A549 (cell line): ENCODE results near the gene NCAPD3. TPM values are rescaled to one million over a fixed set of nuclear protein-coding genes. Genes with fewer than 3 reads are reported as not detected.

ENCODE experiments used
- ATAC-seq, 2 experiments: fragments of 200-7000 bp in 1 of 2; fragments of >200 bp in 1 of 2; cut with Nextera tagmentation in 1 of 2; cut with Tn5 transposase in 1 of 2; 3 replicates each; pipeline versions ENCODE4 v1.8.0 to v1.9.1; 2018 to 2020; ENCODE audit warnings: mild to moderate bottlenecking in 1 of 2, moderate library complexity in 1 of 2
- CTCF ChIA-PET: fragments of 300-600 bp; sonication (Branson Sonifier 250); formaldehyde crosslinking; extraction: SDS; loops from one replicate; lab custom pipeline; 2021; ENCODE audit warnings: antibody characterized with exemption, inconsistent platforms; lab: Yijun Ruan, JAX
- POLR2A ChIA-PET: fragments of 350-600 bp; formaldehyde crosslinking; extraction: SDS; loops from one replicate; lab custom pipeline; 2021; ENCODE audit warnings: antibody characterized with exemption, inconsistent platforms; lab: Yijun Ruan, JAX
- DNase-seq, 2 experiments: peaks; one replicate each; pipeline versions ENCODE4 v3.0.0 to v3.0.0-alpha.2; 2011 to 2016; ENCODE audit warnings: low read depth in 1 of 2, low spot score in 1 of 2
- FAIRE-seq: peaks from 2 replicates; lab custom pipeline; 2011; peaks lifted over from hg19 to GRCh38; lab: Jason Lieb, UNC
- H3K27ac ChIP-seq, 2 experiments: fragments of >200 bp; sonication (Bioruptor Twin); formaldehyde crosslinking; 3 replicates each; pipeline ENCODE4 v1.5.1; 2016 to 2017
- H3K4me1 ChIP-seq: fragments of >200 bp; sonication (Bioruptor Twin); formaldehyde crosslinking; 3 replicates; pipeline ENCODE4 v1.6.1; 2016
- H3K4me2 ChIP-seq: fragments of >200 bp; sonication (Bioruptor Twin); formaldehyde crosslinking; 3 replicates; pipeline ENCODE4 v1.6.1; 2016
- H3K4me3 ChIP-seq: fragments of >200 bp; sonication (Bioruptor Twin); formaldehyde crosslinking; 3 replicates; pipeline ENCODE4 v1.5.1; 2016
- H3K9me3 ChIP-seq: fragments of >200 bp; sonication (Bioruptor Twin); formaldehyde crosslinking; 3 replicates; pipeline ENCODE4 v1.6.1; 2016
- BHLHE40 ChIP-seq: IDR thresholded peaks from 2 replicates; pipeline ENCODE4 v1.6.1; 2012; ENCODE audit warnings: low read depth, low read length, inconsistent platforms
- CBX8 ChIP-seq: fragments of 200-600 bp; sonication (generic); IDR thresholded peaks from 2 replicates; pipeline ENCODE4 v1.6.1; 2016
- CEBPB ChIP-seq, 2 experiments: fragments of >200 bp in 1 of 2; sonication (Bioruptor Twin) in 1 of 2; formaldehyde crosslinking in 1 of 2; IDR thresholded peaks; 2 replicates each; pipeline ENCODE4 v1.6.1; 2012 to 2016
- CHD2 ChIP-seq: fragments of 150-350 bp; IDR thresholded peaks from 2 replicates; pipeline ENCODE4 v1.6.1; 2014; ENCODE audit warnings: low read length; ENCODE audit not compliant: partially characterized antibody
- EHMT2 ChIP-seq: fragments of 200-600 bp; sonication (generic); IDR thresholded peaks from 2 replicates; pipeline ENCODE4 v1.6.1; 2016; ENCODE audit warnings: antibody characterized with exemption, low read depth, mild to moderate bottlenecking, moderate library complexity
- EP300 ChIP-seq, 2 experiments: fragments of >200 bp; sonication (Bioruptor Twin); formaldehyde crosslinking; IDR thresholded peaks; 2 replicates in 1 of 2; 3 replicates in 1 of 2; pipeline ENCODE4 v1.6.1; 2016 to 2017
- HDAC2 ChIP-seq: fragments of 200-600 bp; sonication (generic); IDR thresholded peaks from 2 replicates; pipeline ENCODE4 v1.6.1; 2016
- HOXB13 ChIP-seq: fragments of 250-450 bp; sonication (Bioruptor Pico); IDR thresholded peaks from 2 replicates; pipeline ENCODE4 v1.5.0; 2020; ENCODE audit warnings: low read depth, mild to moderate bottlenecking, moderate library complexity
- HOXB5 ChIP-seq: fragments of 250-450 bp; sonication (Bioruptor Pico); IDR thresholded peaks from 2 replicates; pipeline ENCODE4 v1.5.0; 2020; ENCODE audit warnings: mild to moderate bottlenecking, moderate library complexity
- JUN ChIP-seq, 2 experiments: fragments of >200 bp; sonication (Bioruptor Twin); formaldehyde crosslinking; IDR thresholded peaks; 2 replicates in 1 of 2; 3 replicates in 1 of 2; pipeline ENCODE4 v1.6.1; 2016 to 2017
- JUNB ChIP-seq: fragments of >200 bp; sonication (Bioruptor Twin); formaldehyde crosslinking; IDR thresholded peaks from 2 replicates; pipeline ENCODE4 v1.6.1; 2016
- KDM1A ChIP-seq: fragments of 200-600 bp; sonication (generic); IDR thresholded peaks from 2 replicates; pipeline ENCODE4 v1.6.1; 2016; ENCODE audit warnings: low read depth, mild to moderate bottlenecking
- MYC ChIP-seq: IDR thresholded peaks from 2 replicates; pipeline ENCODE4 v1.6.1; 2012; ENCODE audit warnings: mild to moderate bottlenecking, inconsistent platforms, low read length, improper control_type of control experiment, borderline replicate concordance
- NFE2L2 ChIP-seq: fragments of 150-350 bp; conservative IDR thresholded peaks from 2 replicates; pipeline ENCODE4 v1.6.1; 2014; ENCODE audit warnings: low read length
- NR3C1 ChIP-seq: fragments of >200 bp; sonication (Bioruptor Twin); formaldehyde crosslinking; IDR thresholded peaks from 3 replicates; pipeline ENCODE4 v1.6.1; 2017
- POLR2AphosphoS2 ChIP-seq: conservative IDR thresholded peaks from 2 replicates; pipeline ENCODE4 v1.6.1; 2012; ENCODE audit warnings: low read length, improper control_type of control experiment, inconsistent platforms
- RARB ChIP-seq: fragments of 250-450 bp; sonication (Bioruptor Pico); IDR thresholded peaks from 2 replicates; pipeline ENCODE4 v1.8.0; 2021; ENCODE audit warnings: mild to moderate bottlenecking, moderate library complexity
- RCOR1 ChIP-seq: fragments of 150-350 bp; IDR thresholded peaks from 2 replicates; pipeline ENCODE4 v1.6.1; 2014; ENCODE audit warnings: antibody characterized with exemption, low read length, low read depth
- RFX5 ChIP-seq: fragments of 450-650 bp; IDR thresholded peaks from 2 replicates; pipeline ENCODE4 v1.7.1; 2014; ENCODE audit warnings: antibody characterized with exemption, mild to moderate bottlenecking, moderate library complexity
- TFCP2L1 ChIP-seq: fragments of 250-450 bp; sonication (Bioruptor Pico); IDR thresholded peaks from 2 replicates; pipeline ENCODE4 v1.5.0; 2021; ENCODE audit warnings: mild to moderate bottlenecking
- TP53 ChIP-seq: fragments of 250-450 bp; sonication (Bioruptor Pico); IDR thresholded peaks from 2 replicates; pipeline ENCODE4 v1.5.0; 2021; ENCODE audit warnings: mild to moderate bottlenecking, moderate library complexity
- ZNF302 ChIP-seq: fragments of 250-450 bp; sonication (Bioruptor Pico); IDR thresholded peaks from 2 replicates; pipeline ENCODE4 v1.9.0; 2021; ENCODE audit warnings: inconsistent platforms, mild to moderate bottlenecking, moderate library complexity
- ZSCAN20 ChIP-seq: fragments of 250-450 bp; sonication (Bioruptor Pico); IDR thresholded peaks from 2 replicates; pipeline ENCODE4 v1.8.0; 2022; ENCODE audit warnings: mild to moderate bottlenecking, moderate library complexity
- WGBS: methylation state at CpG from one replicate; pipeline ENCODE4 v1.1.6; 2017; ENCODE audit errors: missing lambda C conversion rate; 5-methylcytosine and 5-hydroxymethylcytosine counted together
- polyA plus RNA-seq, 4 experiments: library from polyadenylated mRNA; depleted of rRNA in 3 of 4; stranded (reverse); fragments of >200 nt; fragmentation: RNase III in 1 of 4; extraction: RNeasy Plus Mini Kit Qiagen cat#74134 plus additional on column Dnase treatment in 1 of 4; gene quantifications; 2 replicates in 3 of 4; 3 replicates in 1 of 4; pipeline ENCODE4 v1.2.3, GENCODE V29; 2011 to 2017
- TF ChIP-seq, protein P1 (sequence below): fragments of >200 bp; sonication (Bioruptor Twin); formaldehyde crosslinking; IDR thresholded peaks from 2 replicates; pipeline ENCODE4 v1.6.1; 2016
- TF ChIP-seq, protein P2 (sequence below): fragments of 250-450 bp; sonication (Bioruptor Pico); IDR thresholded peaks from 2 replicates; pipeline ENCODE4 v1.5.0; 2021; ENCODE audit warnings: mild to moderate bottlenecking, moderate library complexity, borderline replicate concordance
- TF ChIP-seq, protein P3 (sequence below): IDR thresholded peaks from 2 replicates; pipeline ENCODE4 v1.6.1; 2012; ENCODE audit warnings: low read depth, borderline replicate concordance
- TF ChIP-seq, protein P4 (sequence below): IDR thresholded peaks from 2 replicates; pipeline ENCODE4 v1.6.1; 2012
- TF ChIP-seq, protein P5 (sequence below): fragments of 200-600 bp; sonication (generic); IDR thresholded peaks from 2 replicates; pipeline ENCODE4 v1.6.1; 2016; ENCODE audit warnings: antibody characterized with exemption, mild to moderate bottlenecking, moderate library complexity
- TF ChIP-seq, protein P6 (sequence below): fragments of 150-350 bp; IDR thresholded peaks from 2 replicates; pipeline ENCODE4 v1.6.1; 2014; ENCODE audit warnings: low read depth, mild to moderate bottlenecking, low read length

NCAPD3 gene
- polyA plus RNA-seq, 2 of the 4 experiments (the other 2 are of a cell fraction): 26.6 to 36.0 TPM

DNA sequence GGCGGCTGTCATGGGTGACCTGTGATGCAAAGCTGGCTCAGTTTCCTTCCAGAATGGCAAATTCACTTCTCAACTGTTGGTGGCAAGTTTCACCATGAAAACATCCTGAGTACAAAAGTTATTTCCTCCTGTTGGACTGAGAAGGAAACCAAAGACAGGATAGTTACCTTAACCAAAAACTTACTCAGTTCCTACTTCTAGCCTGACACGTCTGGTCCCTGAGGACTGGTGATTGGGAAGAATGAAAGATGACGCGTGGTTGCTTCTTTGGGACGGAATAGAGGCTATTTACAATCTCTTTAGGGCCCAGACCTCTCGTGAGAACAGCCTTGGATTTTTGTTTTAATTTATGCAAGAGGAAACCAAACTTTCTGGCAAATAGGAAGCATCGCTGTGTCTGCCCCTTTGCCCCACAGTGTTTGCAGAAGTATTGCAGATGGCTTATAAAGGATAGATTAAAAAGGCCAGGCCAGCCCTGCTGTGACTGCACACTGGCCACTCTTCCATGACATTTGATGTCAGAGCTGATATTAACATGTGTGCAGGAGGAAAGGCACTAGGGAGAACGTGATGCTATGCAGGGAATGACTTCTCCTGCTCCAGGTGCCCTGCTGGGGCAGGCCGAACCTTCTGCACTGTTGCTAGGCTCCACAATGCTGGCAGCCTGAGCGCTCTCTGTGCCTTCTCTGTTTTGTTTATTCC lies 8.3 kb upstream of the NCAPD3 start:
- Histone ChIP-seq H3K4me2 (no peak overlapping the region), H3K9me3 (no peaks in the 10 kb centered on the region), H3K27ac (no peak overlapping the region), H3K4me3 (no peak overlapping the region), H3K4me1 (no peaks in the 10 kb centered on the region)
- FAIRE-seq: no peak
- no peak for DNase-seq
- 87% methylated on average over 9 of the region's 10 CpGs for WGBS
- no peak for TF ChIP-seq ZSCAN20 (CRISPR knock-in tag)
- no peak for TF ChIP-seq JUNB
- TF ChIP-seq RARB (CRISPR knock-in tag): no peak
- TF ChIP-seq, protein P1, sequence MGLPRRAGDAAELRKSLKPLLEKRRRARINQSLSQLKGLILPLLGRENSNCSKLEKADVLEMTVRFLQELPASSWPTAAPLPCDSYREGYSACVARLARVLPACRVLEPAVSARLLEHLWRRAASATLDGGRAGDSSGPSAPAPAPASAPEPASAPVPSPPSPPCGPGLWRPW: no peak
- no peak for TF ChIP-seq RFX5
- no peak for TF ChIP-seq ZNF302 (CRISPR knock-in tag)
- no peak for TF ChIP-seq NR3C1
- no peak for TF ChIP-seq CHD2
- no peak for TF ChIP-seq JUN (IDR thresholded peaks at IDR 0.05)
- TF ChIP-seq BHLHE40: no peak
- no peak for TF ChIP-seq HOXB5 (CRISPR knock-in tag)
- no peak for TF ChIP-seq HDAC2
- ChIA-PET CTCF (no interaction called here), POLR2A (no interaction called here)
- no peak for ATAC-seq

DNA sequence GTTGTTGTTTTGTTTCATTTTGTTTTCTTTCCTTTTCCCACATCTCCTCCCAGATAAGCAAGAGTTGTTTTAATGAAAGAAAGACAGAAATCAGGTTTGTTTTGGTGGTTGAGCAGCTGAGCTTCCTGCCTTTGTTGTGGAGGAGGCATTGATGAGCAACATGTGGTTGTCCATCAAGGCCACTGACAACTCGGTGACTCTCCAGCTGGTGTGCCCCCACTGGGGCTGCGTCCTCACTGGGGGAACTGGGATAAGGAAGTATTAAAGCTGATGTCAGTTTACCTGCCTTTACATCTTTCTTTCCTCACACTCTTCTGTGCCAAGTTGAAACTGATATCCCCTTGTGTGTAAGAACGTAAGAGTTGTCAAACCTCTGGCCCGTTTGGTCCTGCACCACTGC lies 6.6 kb upstream of the NCAPD3 start:
- ATAC-seq: no peak
- ChIA-PET CTCF (no interaction called here), POLR2A (no interaction called here)
- H3K4me2 ChIP-seq: no peak overlapping the region
- H3K9me3 ChIP-seq: no peaks in the 10 kb centered on the region
- WGBS: 91% methylated on average over 4 of the region's 4 CpGs
- H3K4me1 ChIP-seq: peaks cover 8% of the 10 kb centered on the region; the same call in 1 of the 3 replicates
- TF ChIP-seq MYC: no peak
- TF ChIP-seq NFE2L2: no peak
- no peak for TF ChIP-seq POLR2AphosphoS2
- TF ChIP-seq, protein P2, sequence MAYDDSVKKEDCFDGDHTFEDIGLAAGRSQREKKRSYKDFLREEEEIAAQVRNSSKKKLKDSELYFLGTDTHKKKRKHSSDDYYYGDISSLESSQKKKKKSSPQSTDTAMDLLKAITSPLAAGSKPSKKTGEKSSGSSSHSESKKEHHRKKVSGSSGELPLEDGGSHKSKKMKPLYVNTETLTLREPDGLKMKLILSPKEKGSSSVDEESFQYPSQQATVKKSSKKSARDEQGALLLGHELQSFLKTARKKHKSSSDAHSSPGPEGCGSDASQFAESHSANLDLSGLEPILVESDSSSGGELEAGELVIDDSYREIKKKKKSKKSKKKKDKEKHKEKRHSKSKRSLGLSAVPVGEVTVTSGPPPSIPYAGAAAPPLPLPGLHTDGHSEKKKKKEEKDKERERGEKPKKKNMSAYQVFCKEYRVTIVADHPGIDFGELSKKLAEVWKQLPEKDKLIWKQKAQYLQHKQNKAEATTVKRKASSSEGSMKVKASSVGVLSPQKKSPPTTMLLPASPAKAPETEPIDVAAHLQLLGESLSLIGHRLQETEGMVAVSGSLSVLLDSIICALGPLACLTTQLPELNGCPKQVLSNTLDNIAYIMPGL: no peak
- TF ChIP-seq, protein P3, sequence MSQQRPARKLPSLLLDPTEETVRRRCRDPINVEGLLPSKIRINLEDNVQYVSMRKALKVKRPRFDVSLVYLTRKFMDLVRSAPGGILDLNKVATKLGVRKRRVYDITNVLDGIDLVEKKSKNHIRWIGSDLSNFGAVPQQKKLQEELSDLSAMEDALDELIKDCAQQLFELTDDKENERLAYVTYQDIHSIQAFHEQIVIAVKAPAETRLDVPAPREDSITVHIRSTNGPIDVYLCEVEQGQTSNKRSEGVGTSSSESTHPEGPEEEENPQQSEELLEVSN: no peak
- no peak for TF ChIP-seq HOXB13 (CRISPR knock-in tag)
- TF ChIP-seq CEBPB (IDR thresholded peaks at IDR 0.05): no peak
- no peak for TF ChIP-seq HOXB5 (CRISPR knock-in tag)
- TF ChIP-seq KDM1A: no peak
- TF ChIP-seq, protein P4, sequence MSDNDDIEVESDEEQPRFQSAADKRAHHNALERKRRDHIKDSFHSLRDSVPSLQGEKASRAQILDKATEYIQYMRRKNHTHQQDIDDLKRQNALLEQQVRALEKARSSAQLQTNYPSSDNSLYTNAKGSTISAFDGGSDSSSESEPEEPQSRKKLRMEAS: no peak
- no peak for TF ChIP-seq JUNB
- no peak for TF ChIP-seq RCOR1
- no peak for TF ChIP-seq TFCP2L1
- TF ChIP-seq, protein P5, sequence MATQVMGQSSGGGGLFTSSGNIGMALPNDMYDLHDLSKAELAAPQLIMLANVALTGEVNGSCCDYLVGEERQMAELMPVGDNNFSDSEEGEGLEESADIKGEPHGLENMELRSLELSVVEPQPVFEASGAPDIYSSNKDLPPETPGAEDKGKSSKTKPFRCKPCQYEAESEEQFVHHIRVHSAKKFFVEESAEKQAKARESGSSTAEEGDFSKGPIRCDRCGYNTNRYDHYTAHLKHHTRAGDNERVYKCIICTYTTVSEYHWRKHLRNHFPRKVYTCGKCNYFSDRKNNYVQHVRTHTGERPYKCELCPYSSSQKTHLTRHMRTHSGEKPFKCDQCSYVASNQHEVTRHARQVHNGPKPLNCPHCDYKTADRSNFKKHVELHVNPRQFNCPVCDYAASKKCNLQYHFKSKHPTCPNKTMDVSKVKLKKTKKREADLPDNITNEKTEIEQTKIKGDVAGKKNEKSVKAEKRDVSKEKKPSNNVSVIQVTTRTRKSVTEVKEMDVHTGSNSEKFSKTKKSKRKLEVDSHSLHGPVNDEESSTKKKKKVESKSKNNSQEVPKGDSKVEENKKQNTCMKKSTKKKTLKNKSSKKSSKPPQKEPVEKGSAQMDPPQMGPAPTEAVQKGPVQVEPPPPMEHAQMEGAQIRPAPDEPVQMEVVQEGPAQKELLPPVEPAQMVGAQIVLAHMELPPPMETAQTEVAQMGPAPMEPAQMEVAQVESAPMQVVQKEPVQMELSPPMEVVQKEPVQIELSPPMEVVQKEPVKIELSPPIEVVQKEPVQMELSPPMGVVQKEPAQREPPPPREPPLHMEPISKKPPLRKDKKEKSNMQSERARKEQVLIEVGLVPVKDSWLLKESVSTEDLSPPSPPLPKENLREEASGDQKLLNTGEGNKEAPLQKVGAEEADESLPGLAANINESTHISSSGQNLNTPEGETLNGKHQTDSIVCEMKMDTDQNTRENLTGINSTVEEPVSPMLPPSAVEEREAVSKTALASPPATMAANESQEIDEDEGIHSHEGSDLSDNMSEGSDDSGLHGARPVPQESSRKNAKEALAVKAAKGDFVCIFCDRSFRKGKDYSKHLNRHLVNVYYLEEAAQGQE: no peak
- no peak for TF ChIP-seq EP300 (IDR thresholded peaks at IDR 0.05)
- no peak for TF ChIP-seq TP53 (CRISPR knock-in tag)
- TF ChIP-seq CBX8: no peak
- no peak for TF ChIP-seq EHMT2
- TF ChIP-seq, protein P6, sequence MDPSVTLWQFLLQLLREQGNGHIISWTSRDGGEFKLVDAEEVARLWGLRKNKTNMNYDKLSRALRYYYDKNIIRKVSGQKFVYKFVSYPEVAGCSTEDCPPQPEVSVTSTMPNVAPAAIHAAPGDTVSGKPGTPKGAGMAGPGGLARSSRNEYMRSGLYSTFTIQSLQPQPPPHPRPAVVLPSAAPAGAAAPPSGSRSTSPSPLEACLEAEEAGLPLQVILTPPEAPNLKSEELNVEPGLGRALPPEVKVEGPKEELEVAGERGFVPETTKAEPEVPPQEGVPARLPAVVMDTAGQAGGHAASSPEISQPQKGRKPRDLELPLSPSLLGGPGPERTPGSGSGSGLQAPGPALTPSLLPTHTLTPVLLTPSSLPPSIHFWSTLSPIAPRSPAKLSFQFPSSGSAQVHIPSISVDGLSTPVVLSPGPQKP: no peak
- no peak for TF ChIP-seq CHD2
- TF ChIP-seq, all 56 proteins: peak for 0
- FAIRE-seq (no peak), DNase-seq (no peak)
- Histone ChIP-seq H3K4me3 (no peak overlapping the region), H3K27ac (no peak overlapping the region)
